Activated naive CD4-positive, alpha-beta T cell treated with anti-CD3 and anti-CD28 coated beads, Interleukin-2, amount 10 ng/mL, durations not matched to agents 7 days and 5 days (primary cell): ENCODE data around the gene CCDC137.
A peak's percentile ranks its signal among the peaks of the same experiment; 100 is the strongest.

Source experiments
- CTCF ChIA-PET: fragments of 350-600 bp; sonication (Branson Sonifier 250); formaldehyde crosslinking; loops from one replicate; lab custom pipeline; 2021; ENCODE audit warnings: antibody characterized with exemption; lab: Charles Lee
- DNase-seq: peaks from one replicate; pipeline ENCODE4 v3.0.0-alpha.2; 2020
- H3K27ac Mint-ChIP-seq: one replicate; pipeline ENCODE4 v1.8.0; 2021; ENCODE audit warnings: mild to moderate bottlenecking, moderate library complexity, mixed read lengths
- H3K27me3 Mint-ChIP-seq: one replicate; pipeline ENCODE4 v1.8.0; 2021; ENCODE audit warnings: mild to moderate bottlenecking, mixed read lengths
- H3K36me3 Mint-ChIP-seq: one replicate; pipeline ENCODE4 v1.8.0; 2021; ENCODE audit warnings: mixed read lengths
- H3K4me1 Mint-ChIP-seq: one replicate; pipeline ENCODE4 v1.8.0; 2021; ENCODE audit warnings: mixed read lengths
- H3K4me3 Mint-ChIP-seq: one replicate; pipeline ENCODE4 v1.8.0; 2021; ENCODE audit warnings: mild to moderate bottlenecking, moderate library complexity, mixed read lengths
- H3K9me3 Mint-ChIP-seq: one replicate; pipeline ENCODE4 v1.8.0; 2021; ENCODE audit warnings: mixed read lengths

CCDC137 gene

DNA sequence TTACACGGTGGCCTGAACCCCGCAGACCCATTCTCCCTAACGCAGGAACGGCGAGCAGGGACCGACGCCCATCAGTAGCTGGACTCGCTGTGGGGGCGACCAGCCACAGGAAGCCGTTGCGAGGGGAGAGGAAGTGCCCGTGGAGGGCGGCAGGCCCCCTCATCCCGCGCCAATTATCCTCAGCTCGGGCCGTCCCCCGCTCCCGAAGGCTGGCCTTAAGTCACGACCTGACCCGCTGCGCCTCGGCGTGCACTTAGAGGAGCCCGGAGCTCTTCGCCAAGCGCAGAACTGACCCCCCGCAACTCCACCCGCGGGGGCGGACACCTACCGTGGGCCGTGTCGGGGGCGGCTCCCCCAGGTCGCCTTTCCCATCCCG lies 16.7 kb downstream of the CCDC137 start:
- Mint-ChIP-seq H3K4me3 (peak overlapping the region; percentile 94), H3K36me3 (peaks cover 33% of the 10 kb centered on the region), H3K27ac (peak overlapping the region; percentile 8), H3K4me1 (peaks cover 40% of the 10 kb centered on the region), H3K9me3 (no peaks in the 10 kb centered on the region), H3K27me3 (peaks cover 4% of the 10 kb centered on the region)
- CTCF ChIA-PET = interaction anchor here (0.9 to 1.6 kb wide), 3 partner anchors 8 to 19 kb away, joined by 3 to 4 read pairs (median 4); partner anchors contain the start of gene MRPL12
- DNase-seq = no peak

DNA sequence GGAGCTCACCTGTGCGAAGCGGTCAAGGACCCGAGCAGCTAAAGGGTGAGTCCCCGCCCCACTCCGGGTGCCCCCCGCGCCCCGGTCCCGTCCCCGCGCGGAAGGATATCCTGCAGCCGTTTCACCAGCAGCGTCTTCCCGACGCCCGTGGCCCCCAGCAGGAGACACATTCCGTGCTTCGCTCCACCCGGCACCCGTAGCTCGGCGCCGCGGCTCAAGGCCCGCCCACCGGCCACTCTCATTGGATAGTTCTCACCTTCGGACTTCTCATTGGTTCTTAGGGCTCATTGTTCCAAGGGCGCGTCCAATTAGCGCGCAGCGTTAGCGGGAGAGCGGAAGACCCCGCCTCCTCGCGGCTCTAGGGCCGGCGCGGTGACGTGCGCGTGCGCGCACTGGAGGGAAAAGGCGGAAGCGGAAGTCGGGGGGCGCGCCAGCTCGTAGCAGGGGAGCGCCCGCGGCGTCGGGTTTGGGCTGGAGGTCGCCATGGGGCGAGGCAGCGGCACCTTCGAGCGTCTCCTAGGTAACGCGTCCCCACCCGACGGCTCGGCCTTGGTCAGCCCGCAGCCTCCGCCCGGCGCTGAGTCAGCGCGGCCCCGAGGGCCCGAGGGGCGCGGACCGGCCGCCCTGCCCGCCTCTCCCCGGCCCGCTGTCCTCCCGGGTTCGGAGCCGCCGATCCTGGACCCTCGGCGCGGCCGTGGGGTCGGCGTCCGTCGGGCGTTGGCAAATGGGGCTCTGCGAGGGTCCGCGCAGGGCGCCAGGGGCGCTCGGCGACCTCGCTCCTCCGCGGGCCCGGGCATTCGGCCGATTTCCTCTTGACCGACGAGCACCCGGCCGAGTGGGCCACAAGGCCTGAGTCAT lies 17.3 kb downstream of the CCDC137 start, which contains the start of the genes ARL16 and HGS:
ARL16 (minus strand) TSS at position 214 of the 858 bp plus-strand sequence; CDS start at position 170, 44 bp downstream.
HGS (plus strand) TSS at position 428 of the 858 bp plus-strand sequence; CDS start at position 484, 56 bp downstream.
- Mint-ChIP-seq H3K4me1 (peaks cover 40% of the 10 kb centered on the region), H3K36me3 (peaks cover 35% of the 10 kb centered on the region), H3K27me3 (peaks cover 4% of the 10 kb centered on the region), H3K4me3 (peak within 1 kb of the TSS; percentile 94), H3K9me3 (no peaks in the 10 kb centered on the region), H3K27ac (peak within 1 kb of the TSS; percentile 94)
- peak; percentile 97 for DNase-seq
- CTCF ChIA-PET = interaction anchor here (0.9 to 1.6 kb wide), 4 partner anchors 8 to 25 kb away, joined by 3 to 4 read pairs (median 4); partner anchors contain the start of gene MRPL12

DNA sequence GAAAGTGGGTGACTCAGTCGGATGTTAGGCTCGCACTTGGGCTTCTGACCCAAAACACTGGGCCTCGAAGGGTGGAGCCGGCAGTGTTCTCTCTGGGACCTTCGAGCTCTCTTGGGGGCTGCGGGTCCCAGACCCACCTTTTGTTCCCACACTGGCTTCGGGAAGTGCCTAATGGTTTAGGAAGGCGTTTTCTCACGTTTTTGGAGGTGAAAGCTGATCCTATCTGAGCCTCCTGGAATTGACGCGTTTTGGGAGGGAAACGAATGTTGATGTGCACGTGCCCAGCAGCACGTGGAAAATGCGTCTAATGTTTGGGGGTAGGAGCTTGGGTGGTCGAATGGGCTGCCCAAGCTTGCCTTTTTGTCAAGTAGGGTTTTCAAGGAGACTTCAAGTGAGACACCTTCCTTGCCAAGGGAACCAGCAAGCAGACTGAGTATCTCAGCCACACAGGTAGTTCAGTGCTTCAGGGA lies 17.9 kb downstream of the CCDC137 start:
- H3K36me3 Mint-ChIP-seq = peaks cover 39% of the 10 kb centered on the region
- H3K27me3 Mint-ChIP-seq = peaks cover 4% of the 10 kb centered on the region
- H3K9me3 Mint-ChIP-seq = no peaks in the 10 kb centered on the region
- CTCF ChIA-PET = interaction anchor here (1.3 to 1.6 kb wide), 3 partner anchors 9 to 24 kb away, joined by 3 to 4 read pairs (median 4); partner anchors contain the start of gene MRPL12
- peak overlapping the region; percentile 85 for H3K27ac Mint-ChIP-seq
- H3K4me1 Mint-ChIP-seq = peaks cover 42% of the 10 kb centered on the region
- no peak for DNase-seq
- peak overlapping the region; percentile 82 for H3K4me3 Mint-ChIP-seq

DNA sequence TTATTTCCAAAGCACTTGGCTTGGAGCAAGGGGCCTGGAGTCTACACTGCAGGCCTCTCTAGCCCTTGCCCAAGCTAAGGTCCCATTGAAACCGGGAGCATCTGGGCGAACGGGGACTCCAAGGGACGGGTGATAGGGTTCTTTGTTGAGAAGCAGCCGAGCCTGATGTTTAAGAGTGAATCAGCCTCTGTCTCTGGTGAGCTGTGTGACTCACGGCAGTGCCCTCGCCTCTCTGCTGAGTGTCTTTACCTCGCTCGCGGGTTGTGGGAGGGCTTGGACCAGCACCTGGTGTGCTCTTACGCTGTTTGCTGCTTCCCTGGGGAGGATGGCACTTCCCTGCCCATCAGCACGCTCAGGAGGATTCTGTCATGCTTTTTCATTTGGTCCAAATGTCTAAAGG lies 18.6 kb downstream of the CCDC137 start:
- Mint-ChIP-seq H3K4me1 (peaks cover 42% of the 10 kb centered on the region), H3K9me3 (no peaks in the 10 kb centered on the region), H3K4me3 (peak overlapping the region; percentile 82), H3K27ac (peak overlapping the region; percentile 85), H3K27me3 (peaks cover 4% of the 10 kb centered on the region), H3K36me3 (peaks cover 46% of the 10 kb centered on the region)
- CTCF ChIA-PET = no interaction called here
- DNase-seq = no peak

DNA sequence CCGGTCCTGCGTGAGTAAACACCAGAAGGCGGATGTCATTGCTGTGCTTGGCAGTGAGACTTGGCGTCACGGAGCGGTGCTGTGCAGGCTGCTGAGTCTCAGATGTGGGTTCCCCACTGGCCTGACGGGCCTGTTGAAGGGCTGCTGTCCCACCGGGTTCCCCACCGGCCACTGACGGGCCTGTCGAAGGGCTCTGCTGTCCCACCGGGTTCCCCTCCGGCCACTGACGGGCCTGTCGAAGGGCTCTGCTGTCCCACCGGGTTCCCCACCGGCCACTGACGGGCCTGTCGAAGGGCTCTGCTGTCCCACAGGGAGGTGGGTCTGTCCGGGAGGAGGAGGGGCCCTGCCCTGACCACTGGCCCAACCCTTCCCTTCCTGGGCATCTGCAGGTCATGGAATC lies 20.1 kb downstream of the CCDC137 start:
- Mint-ChIP-seq H3K4me1 (peaks cover 40% of the 10 kb centered on the region), H3K36me3 (peaks cover 49% of the 10 kb centered on the region)
- CTCF ChIA-PET = no interaction called here

DNA sequence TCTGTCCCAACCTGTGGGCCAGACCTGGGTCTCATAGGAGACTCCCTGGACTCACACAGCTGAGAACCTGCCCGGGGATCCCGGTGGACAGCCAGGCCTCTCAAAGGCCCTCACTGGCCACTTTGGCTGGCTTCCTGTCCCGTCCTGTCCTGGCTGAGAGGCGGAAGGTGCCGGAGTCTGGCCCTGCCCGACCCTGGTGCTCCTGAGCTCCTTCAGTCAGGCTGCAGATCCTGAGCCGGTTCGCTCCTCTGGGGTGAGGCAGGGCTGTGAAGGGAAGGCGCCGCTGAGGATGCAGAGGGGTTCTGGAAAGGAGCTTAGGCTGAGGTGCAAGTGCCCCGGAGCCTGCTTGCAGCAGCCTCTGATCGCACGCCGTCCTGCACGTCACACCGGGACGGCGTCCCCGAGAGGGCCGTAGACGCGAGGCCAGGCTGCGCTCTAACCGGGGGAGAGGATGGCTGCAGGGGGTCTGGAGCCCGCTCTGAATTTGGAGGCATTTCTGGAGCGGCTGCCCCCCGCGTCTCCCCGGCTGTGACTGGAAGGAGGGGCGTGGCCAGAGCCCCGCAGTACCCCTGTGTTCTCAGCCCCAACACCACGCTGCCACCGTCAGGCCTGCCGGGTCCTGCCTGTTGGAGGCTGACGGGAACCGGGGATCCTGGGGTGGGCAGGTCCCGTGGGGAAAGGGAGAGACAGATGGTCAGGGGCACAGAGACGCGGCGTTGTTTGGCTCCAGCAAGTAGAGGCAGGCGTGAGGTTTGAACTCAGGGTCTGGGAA lies 21.4 kb downstream of the CCDC137 start:
- H3K27ac Mint-ChIP-seq = no peak overlapping the region
- H3K4me3 Mint-ChIP-seq = no peak overlapping the region
- H3K36me3 Mint-ChIP-seq = peaks cover 54% of the 10 kb centered on the region
- DNase-seq = no peak
- H3K9me3 Mint-ChIP-seq = no peaks in the 10 kb centered on the region
- H3K4me1 Mint-ChIP-seq = peaks cover 28% of the 10 kb centered on the region
- H3K27me3 Mint-ChIP-seq = peaks cover 4% of the 10 kb centered on the region
- CTCF ChIA-PET = no interaction called here

More for the DNA sequence above, 20.1 kb downstream of the CCDC137 start:
- DNase-seq = no peak
- Mint-ChIP-seq H3K9me3 (no peaks in the 10 kb centered on the region), H3K4me3 (no peak overlapping the region), H3K27me3 (peaks cover 4% of the 10 kb centered on the region), H3K27ac (no peak overlapping the region)

DNA sequence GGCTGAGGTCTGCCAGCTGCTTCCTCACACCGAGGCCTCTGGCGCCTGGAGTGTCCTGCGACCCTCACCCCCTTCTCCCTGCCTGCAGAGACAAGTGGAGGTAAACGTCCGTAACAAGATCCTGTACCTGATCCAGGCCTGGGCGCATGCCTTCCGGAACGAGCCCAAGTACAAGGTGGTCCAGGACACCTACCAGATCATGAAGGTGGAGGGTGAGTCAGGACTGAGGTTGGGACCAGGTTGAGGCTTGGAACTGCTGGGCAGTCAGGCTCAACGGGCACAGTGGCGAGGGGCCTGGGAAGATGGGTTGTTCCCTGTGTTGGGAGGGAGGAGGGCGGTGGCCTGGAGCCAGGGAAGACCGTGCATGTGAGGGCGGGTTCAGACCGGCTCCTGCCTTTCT lies 22.1 kb downstream of the CCDC137 start:
- H3K27me3 Mint-ChIP-seq = peaks cover 3% of the 10 kb centered on the region
- CTCF ChIA-PET = no interaction called here
- no peaks in the 10 kb centered on the region for H3K9me3 Mint-ChIP-seq
- DNase-seq = no peak
- no peak overlapping the region for H3K27ac Mint-ChIP-seq
- H3K4me3 Mint-ChIP-seq = no peak overlapping the region
- peaks cover 26% of the 10 kb centered on the region for H3K4me1 Mint-ChIP-seq
- H3K36me3 Mint-ChIP-seq = peaks cover 54% of the 10 kb centered on the region

DNA sequence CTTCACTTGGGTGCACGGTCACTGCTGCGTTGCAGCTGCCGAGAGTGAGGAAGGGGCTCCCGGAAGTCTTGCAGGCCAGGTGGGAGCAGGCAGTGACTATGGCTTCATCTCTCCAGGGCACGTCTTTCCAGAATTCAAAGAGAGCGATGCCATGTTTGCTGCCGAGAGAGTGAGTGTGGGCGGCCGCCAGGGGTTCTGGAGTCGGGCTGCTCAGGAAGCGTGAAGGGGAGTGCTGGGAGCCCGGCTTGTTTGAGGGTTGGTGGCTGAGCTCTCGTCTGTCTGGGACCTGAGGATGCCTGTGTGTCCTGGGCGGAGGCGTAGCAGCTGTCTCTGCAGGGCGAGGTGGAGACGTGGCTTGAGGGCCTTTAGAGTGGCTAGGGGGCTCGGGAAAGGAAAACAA lies 23.5 kb downstream of the CCDC137 start:
- Mint-ChIP-seq H3K9me3 (no peaks in the 10 kb centered on the region), H3K36me3 (peaks cover 46% of the 10 kb centered on the region), H3K27ac (no peak overlapping the region), H3K4me1 (peaks cover 16% of the 10 kb centered on the region), H3K4me3 (no peak overlapping the region), H3K27me3 (no peaks in the 10 kb centered on the region)
- DNase-seq = no peak
- CTCF ChIA-PET = no interaction called here

DNA sequence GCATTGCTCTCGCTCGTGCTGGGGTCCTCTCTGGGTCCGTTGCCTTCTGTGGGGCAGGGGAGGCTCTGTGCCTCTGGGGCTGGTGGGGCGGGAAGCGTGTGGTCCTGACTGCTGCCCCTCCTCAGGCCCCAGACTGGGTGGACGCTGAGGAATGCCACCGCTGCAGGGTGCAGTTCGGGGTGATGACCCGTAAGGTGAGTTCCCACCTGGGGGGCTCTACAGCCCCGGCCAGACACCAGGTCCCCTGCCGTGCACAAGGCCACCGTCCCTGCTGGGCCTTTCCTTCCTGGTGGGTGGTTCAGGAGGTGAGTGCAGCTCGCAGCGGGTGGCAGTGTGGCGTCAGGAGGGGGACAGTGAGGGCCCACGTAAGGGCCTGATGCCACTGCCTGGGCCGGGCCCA lies 24.0 kb downstream of the CCDC137 start:
- H3K36me3 Mint-ChIP-seq = peaks cover 45% of the 10 kb centered on the region
- H3K4me1 Mint-ChIP-seq = peaks cover 11% of the 10 kb centered on the region
- no peak for DNase-seq
- no peak overlapping the region for H3K27ac Mint-ChIP-seq
- no peaks in the 10 kb centered on the region for H3K27me3 Mint-ChIP-seq
- CTCF ChIA-PET = no interaction called here
- H3K9me3 Mint-ChIP-seq = no peaks in the 10 kb centered on the region
- H3K4me3 Mint-ChIP-seq = no peak overlapping the region

DNA sequence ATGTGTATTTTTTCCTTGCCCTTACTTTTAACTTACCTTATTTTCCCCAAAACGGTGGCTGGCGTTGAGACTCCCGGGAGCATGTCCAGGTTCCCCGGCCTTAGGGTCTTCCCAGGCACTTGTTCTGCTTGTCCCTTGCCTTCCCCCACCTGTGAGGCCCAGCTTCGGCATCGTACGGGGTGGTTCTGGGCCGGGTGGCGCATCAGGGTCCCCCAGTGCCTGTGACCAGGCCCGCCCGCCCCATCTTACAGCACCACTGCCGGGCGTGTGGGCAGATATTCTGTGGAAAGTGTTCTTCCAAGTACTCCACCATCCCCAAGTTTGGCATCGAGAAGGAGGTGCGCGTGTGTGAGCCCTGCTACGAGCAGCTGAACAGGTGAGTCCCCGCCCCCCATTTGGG lies 24.7 kb downstream of the CCDC137 start:
- Mint-ChIP-seq H3K4me1 (peaks cover 7% of the 10 kb centered on the region), H3K36me3 (peaks cover 41% of the 10 kb centered on the region), H3K27me3 (no peaks in the 10 kb centered on the region), H3K27ac (no peak overlapping the region), H3K4me3 (no peak overlapping the region), H3K9me3 (no peaks in the 10 kb centered on the region)
- DNase-seq = no peak
- CTCF ChIA-PET = no interaction called here

DNA sequence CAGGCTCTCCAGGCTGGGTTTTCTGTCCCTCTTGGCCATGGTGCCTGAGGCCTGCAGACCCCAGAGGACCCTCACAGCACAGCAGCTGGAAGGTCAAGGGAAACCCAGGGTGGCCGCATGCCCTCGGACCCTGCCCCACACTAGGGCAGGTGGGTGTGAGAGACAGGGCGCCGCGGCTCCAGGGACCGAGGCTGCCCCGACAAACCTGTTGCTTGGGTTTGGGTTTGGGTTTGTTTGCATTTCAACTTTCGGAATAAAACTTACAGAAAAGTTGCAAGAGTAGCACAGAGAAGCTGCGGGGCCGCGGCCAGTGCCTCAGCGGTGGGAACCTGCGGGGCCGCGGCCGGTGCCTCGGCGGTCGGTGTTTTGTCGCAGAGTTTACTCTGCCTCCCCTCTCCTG lies 25.1 kb downstream of the CCDC137 start:
- CTCF ChIA-PET = no interaction called here
- Mint-ChIP-seq H3K36me3 (peaks cover 38% of the 10 kb centered on the region), H3K27ac (no peak overlapping the region), H3K27me3 (no peaks in the 10 kb centered on the region), H3K4me1 (peaks cover 5% of the 10 kb centered on the region), H3K4me3 (no peak overlapping the region), H3K9me3 (no peaks in the 10 kb centered on the region)
- DNase-seq = no peak

DNA sequence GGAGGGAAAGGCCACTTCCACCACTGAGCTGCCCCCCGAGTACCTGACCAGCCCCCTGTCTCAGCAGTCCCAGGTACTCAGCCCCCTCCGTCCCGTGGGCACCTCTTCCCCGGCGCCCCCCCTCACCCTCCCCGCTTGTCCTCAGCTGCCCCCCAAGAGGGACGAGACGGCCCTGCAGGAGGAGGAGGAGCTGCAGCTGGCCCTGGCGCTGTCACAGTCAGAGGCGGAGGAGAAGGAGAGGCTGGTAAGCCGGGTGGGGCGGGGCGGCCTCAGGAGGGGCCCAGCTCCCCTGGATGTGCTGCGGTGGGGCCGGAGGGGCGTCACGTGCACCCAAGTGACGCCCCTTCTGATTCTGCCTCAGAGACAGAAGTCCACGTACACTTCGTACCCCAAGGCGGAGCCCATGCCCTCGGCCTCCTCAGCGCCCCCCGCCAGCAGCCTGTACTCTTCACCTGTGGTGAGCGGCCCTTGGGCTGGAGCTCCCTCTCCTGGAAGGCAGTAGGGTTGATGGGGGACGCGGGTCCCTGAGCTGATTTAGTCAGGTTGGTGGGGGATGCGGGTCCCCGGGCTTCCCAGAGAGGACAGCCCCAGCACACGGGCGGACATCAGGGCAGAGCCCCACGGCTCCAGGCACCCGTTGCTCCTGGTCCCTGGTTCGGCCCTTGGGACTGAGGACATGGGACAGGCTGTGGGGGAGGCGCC lies 27.1 kb downstream of the CCDC137 start:
- H3K4me3 Mint-ChIP-seq = no peak overlapping the region
- H3K27ac Mint-ChIP-seq = no peak overlapping the region
- H3K9me3 Mint-ChIP-seq = no peaks in the 10 kb centered on the region
- CTCF ChIA-PET = no interaction called here
- H3K4me1 Mint-ChIP-seq = peaks cover 4% of the 10 kb centered on the region
- no peak for DNase-seq
- no peaks in the 10 kb centered on the region for H3K27me3 Mint-ChIP-seq
- peaks cover 45% of the 10 kb centered on the region for H3K36me3 Mint-ChIP-seq

DNA sequence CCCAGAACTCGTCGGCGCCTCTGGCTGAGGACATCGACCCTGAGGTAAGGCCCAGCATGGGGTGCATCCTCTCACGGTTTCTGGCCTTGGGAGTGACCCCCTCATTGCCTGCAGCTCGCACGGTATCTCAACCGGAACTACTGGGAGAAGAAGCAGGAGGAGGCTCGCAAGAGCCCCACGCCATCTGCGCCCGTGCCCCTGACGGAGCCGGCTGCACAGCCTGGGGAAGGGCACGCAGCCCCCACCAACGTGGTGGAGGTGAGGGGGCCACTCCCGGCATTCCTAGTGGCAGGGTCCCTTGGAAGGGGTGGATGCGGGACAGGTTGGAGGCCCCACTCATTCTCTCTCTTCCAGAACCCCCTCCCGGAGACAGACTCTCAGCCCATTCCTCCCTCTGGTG lies 28.3 kb downstream of the CCDC137 start:
- H3K9me3 Mint-ChIP-seq = no peaks in the 10 kb centered on the region
- DNase-seq = no peak
- no peak overlapping the region for H3K27ac Mint-ChIP-seq
- H3K4me1 Mint-ChIP-seq = peaks cover 2% of the 10 kb centered on the region
- peaks cover 42% of the 10 kb centered on the region for H3K36me3 Mint-ChIP-seq
- H3K4me3 Mint-ChIP-seq = no peak overlapping the region
- H3K27me3 Mint-ChIP-seq = no peaks in the 10 kb centered on the region
- CTCF ChIA-PET = interaction anchor here (1.3 kb wide), 1 partner anchor 19 kb away, joined by 4 read pairs; no protein-coding TSS in a partner anchor
